Measurements from ENCODE around the gene TPD52L2. TPM values are rescaled to one million over a fixed set of nuclear protein-coding genes. Genes with fewer than 3 reads are reported as not detected.

Gene TPD52L2
- total RNA-seq, 1 experiment from 2014 or later: 293 TPM

GRCh38 chr20:63854766-63855362 is 10.2 kb upstream of the TPD52L2 start:
- H3K4me3 Mint-ChIP-seq (ENCODE audit: unreplicated experiment): no peak overlapping the region

GRCh38 chr20:63855363-63856097 is 9.5 kb upstream of the TPD52L2 start:
- no peak overlapping the region for H3K4me3 ChIP-seq (ENCODE audit: low read depth, low read length)
- H3K9me3 Mint-ChIP-seq (ENCODE audit: unreplicated experiment): no peaks in the 10 kb centered on the region
- no peaks in the 10 kb centered on the region for H3K36me3 ChIP-seq (ENCODE audit: control insufficient read depth, insufficient read depth, low read length)
- TF ChIP-seq, protein P1, sequence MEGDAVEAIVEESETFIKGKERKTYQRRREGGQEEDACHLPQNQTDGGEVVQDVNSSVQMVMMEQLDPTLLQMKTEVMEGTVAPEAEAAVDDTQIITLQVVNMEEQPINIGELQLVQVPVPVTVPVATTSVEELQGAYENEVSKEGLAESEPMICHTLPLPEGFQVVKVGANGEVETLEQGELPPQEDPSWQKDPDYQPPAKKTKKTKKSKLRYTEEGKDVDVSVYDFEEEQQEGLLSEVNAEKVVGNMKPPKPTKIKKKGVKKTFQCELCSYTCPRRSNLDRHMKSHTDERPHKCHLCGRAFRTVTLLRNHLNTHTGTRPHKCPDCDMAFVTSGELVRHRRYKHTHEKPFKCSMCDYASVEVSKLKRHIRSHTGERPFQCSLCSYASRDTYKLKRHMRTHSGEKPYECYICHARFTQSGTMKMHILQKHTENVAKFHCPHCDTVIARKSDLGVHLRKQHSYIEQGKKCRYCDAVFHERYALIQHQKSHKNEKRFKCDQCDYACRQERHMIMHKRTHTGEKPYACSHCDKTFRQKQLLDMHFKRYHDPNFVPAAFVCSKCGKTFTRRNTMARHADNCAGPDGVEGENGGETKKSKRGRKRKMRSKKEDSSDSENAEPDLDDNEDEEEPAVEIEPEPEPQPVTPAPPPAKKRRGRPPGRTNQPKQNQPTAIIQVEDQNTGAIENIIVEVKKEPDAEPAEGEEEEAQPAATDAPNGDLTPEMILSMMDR (IDR thresholded peaks at IDR 0.05; ENCODE audit: insufficient read depth in 1 of 2, low read depth in 1 of 2, low read length in 1 of 2, severe bottlenecking in 1 of 2, unreplicated experiment in 1 of 2): no peak
- peaks cover 74% of the 10 kb centered on the region for H3K36me3 Mint-ChIP-seq (ENCODE audit: insufficient read depth, unreplicated experiment)
- no peak for DNase-seq
- no peaks in the 10 kb centered on the region for H3K27me3 ChIP-seq (replicated peaks; ENCODE audit: control insufficient read depth, insufficient read depth, low read length)
- ChIA-PET CTCF (interaction anchor here (0.6 kb wide), 1 partner anchor 118 kb away, joined by 4 read pairs; no protein-coding TSS in a partner anchor), POLR2A (interaction anchor here (1.2 to 2.4 kb wide), 2 partner anchors 10 to 11 kb away, joined by 7 to 13 read pairs; partner anchors contain the start of gene TPD52L2)
- no peak overlapping the region for H3K4me3 Mint-ChIP-seq (ENCODE audit: unreplicated experiment)
- no peak overlapping the region for H3K27ac Mint-ChIP-seq (ENCODE audit: unreplicated experiment)
- BruUV-seq (replicated peaks): no TSS peak
- peaks cover 8% of the 10 kb centered on the region for H3K4me1 Mint-ChIP-seq (ENCODE audit: low read depth, unreplicated experiment)
- no peaks in the 10 kb centered on the region for H3K27me3 Mint-ChIP-seq (ENCODE audit: insufficient read depth, unreplicated experiment)
- H3K9me3 ChIP-seq: no peaks in the 10 kb centered on the region
- intact Hi-C loops (cut with micrococcal nuclease; ENCODE audit: unreplicated experiment): no loop called here
- peaks cover 25% of the 10 kb centered on the region; the same call in 1 of the 2 replicates for H3K4me1 ChIP-seq

More at GRCh38 chr20:63854766-63855362, 10.2 kb upstream of the TPD52L2 start:
- Histone ChIP-seq H3K4me3 (ENCODE audit: low read depth, low read length) (no peak overlapping the region), H3K4me1 (peaks cover 25% of the 10 kb centered on the region; the same call in 1 of the 2 replicates), H3K36me3 (ENCODE audit: control insufficient read depth, insufficient read depth, low read length) (no peaks in the 10 kb centered on the region), H3K27me3 (replicated peaks; ENCODE audit: control insufficient read depth, insufficient read depth, low read length) (no peaks in the 10 kb centered on the region), H3K9me3 (no peaks in the 10 kb centered on the region)
- ChIA-PET POLR2A (interaction anchor here (1.2 to 2.4 kb wide), 2 partner anchors 10 to 12 kb away, joined by 7 to 13 read pairs; partner anchors contain the start of gene TPD52L2), CTCF (no interaction called here)
- BruUV-seq (replicated peaks): no TSS peak
- Mint-ChIP-seq H3K9me3 (ENCODE audit: unreplicated experiment) (no peaks in the 10 kb centered on the region), H3K27me3 (ENCODE audit: insufficient read depth, unreplicated experiment) (no peaks in the 10 kb centered on the region), H3K27ac (ENCODE audit: unreplicated experiment) (no peak overlapping the region), H3K36me3 (ENCODE audit: insufficient read depth, unreplicated experiment) (peaks cover 72% of the 10 kb centered on the region), H3K4me1 (ENCODE audit: low read depth, unreplicated experiment) (peaks cover 8% of the 10 kb centered on the region)
- DNase-seq: no peak
- TF ChIP-seq, protein P1 (IDR thresholded peaks at IDR 0.05; ENCODE audit: insufficient read depth in 1 of 2, low read depth in 1 of 2, low read length in 1 of 2, severe bottlenecking in 1 of 2, unreplicated experiment in 1 of 2): no peak
- intact Hi-C loops (cut with micrococcal nuclease; ENCODE audit: unreplicated experiment): no loop called here

- TF ChIP-seq, protein P1 (IDR thresholded peaks at IDR 0.05; ENCODE audit: insufficient read depth in 1 of 2, low read depth in 1 of 2, low read length in 1 of 2, severe bottlenecking in 1 of 2, unreplicated experiment in 1 of 2): no peak
- no peaks in the 10 kb centered on the region for H3K36me3 ChIP-seq (ENCODE audit: control insufficient read depth, insufficient read depth, low read length)
- Mint-ChIP-seq H3K4me3 (ENCODE audit: unreplicated experiment) (no peak overlapping the region), H3K27ac (ENCODE audit: unreplicated experiment) (no peak overlapping the region), H3K9me3 (ENCODE audit: unreplicated experiment) (no peaks in the 10 kb centered on the region), H3K27me3 (ENCODE audit: insufficient read depth, unreplicated experiment) (no peaks in the 10 kb centered on the region), H3K4me1 (ENCODE audit: low read depth, unreplicated experiment) (peaks cover 8% of the 10 kb centered on the region), H3K36me3 (ENCODE audit: insufficient read depth, unreplicated experiment) (peaks cover 76% of the 10 kb centered on the region)
- no peaks in the 10 kb centered on the region for H3K27me3 ChIP-seq (replicated peaks; ENCODE audit: control insufficient read depth, insufficient read depth, low read length)
- BruUV-seq (replicated peaks): no TSS peak
- intact Hi-C loops (cut with micrococcal nuclease; ENCODE audit: unreplicated experiment): no loop called here
- POLR2A ChIA-PET: interaction anchor here (0.5 to 2.4 kb wide), 3 partner anchors 9 to 229 kb away, joined by 3 to 13 read pairs (median 7); partner anchors contain the start of genes GMEB2 and TPD52L2
- peaks cover 25% of the 10 kb centered on the region; the same call in 1 of the 2 replicates for H3K4me1 ChIP-seq
- CTCF ChIA-PET: interaction anchor here (0.6 kb wide), 1 partner anchor 119 kb away, joined by 4 read pairs; no protein-coding TSS in a partner anchor
- no peak for DNase-seq
- H3K4me3 ChIP-seq (ENCODE audit: low read depth, low read length): no peak overlapping the region
- no peaks in the 10 kb centered on the region for H3K9me3 ChIP-seq
Measured at GRCh38 chr20:63856098-63856511, 9.0 kb upstream of the TPD52L2 start.
